HG03060 (cell line): ENCODE results near the gene ZNF808.
"Not testable (repeated sequence)": the region's sequence is repeated elsewhere in the genome, so short reads cannot be mapped to it uniquely, and the experiment has no call there.

Experiments
- ATAC-seq: cut with Tn5 transposase; IDR thresholded peaks from one replicate; pipeline ENCODE4 v1.9.1; 2021; ENCODE audit warnings: low read depth, moderate number of reproducible peaks; ENCODE audit not compliant: unreplicated experiment

ZNF808 gene

GRCh38 chr19:52527134-52527955, at the start of gene ZNF808:
Gene ZNF808, plus strand, starts transcription at chr19:52527668. Its CDS starts 15,617 bp downstream, at chr19:52543285.
- peak; percentile 49 for ATAC-seq

- not testable (repeated sequence) for ATAC-seq
Measured at GRCh38 chr19:52484111-52484743, 43.2 kb upstream of the ZNF808 start.

GRCh38 chr19:52485064-52485463, 42.4 kb upstream of the ZNF808 start:
- not testable (repeated sequence) for ATAC-seq

- ATAC-seq = not testable (repeated sequence)
Measured at GRCh38 chr19:52485561-52486240, 41.8 kb upstream of the ZNF808 start.

- ATAC-seq = no peak
Measured at GRCh38 chr19:52492201-52492993, 35.1 kb upstream of the ZNF808 start.

- ATAC-seq = no peak
Measured at GRCh38 chr19:52492994-52493470, 34.4 kb upstream of the ZNF808 start.

- ATAC-seq = no peak
Measured at GRCh38 chr19:52494518-52494917, 33.0 kb upstream of the ZNF808 start.

GRCh38 chr19:52498571-52498970, 28.9 kb upstream of the ZNF808 start:
- ATAC-seq = no peak

- ATAC-seq = not testable (repeated sequence)
Measured at GRCh38 chr19:52500474-52500873, 27.0 kb upstream of the ZNF808 start.

- not testable (repeated sequence) for ATAC-seq
Measured at GRCh38 chr19:52500991-52501390, 26.5 kb upstream of the ZNF808 start.

- no peak for ATAC-seq
Measured at GRCh38 chr19:52507266-52507665, 20.2 kb upstream of the ZNF808 start.

- no peak for ATAC-seq
Measured at GRCh38 chr19:52516191-52516590, 11.3 kb upstream of the ZNF808 start.

- ATAC-seq = no peak
Measured at GRCh38 chr19:52518646-52519045, 8.8 kb upstream of the ZNF808 start.

GRCh38 chr19:52519175-52519574, 8.3 kb upstream of the ZNF808 start:
- ATAC-seq = not testable (repeated sequence)

- no peak for ATAC-seq
Measured at GRCh38 chr19:52520013-52520412, 7.5 kb upstream of the ZNF808 start.

- ATAC-seq = no peak
Measured at GRCh38 chr19:52522551-52522950, 4.9 kb upstream of the ZNF808 start.

- no peak for ATAC-seq
Measured at GRCh38 chr19:52524086-52524485, 3.4 kb upstream of the ZNF808 start.

- ATAC-seq = no peak
Measured at GRCh38 chr19:52527956-52528351, 486 bp downstream of the ZNF808 start.

GRCh38 chr19:52532480-52532879, 5.0 kb downstream of the ZNF808 start:
- ATAC-seq = no peak

GRCh38 chr19:52533901-52534300, 6.4 kb downstream of the ZNF808 start:
- no peak for ATAC-seq
